GM23338 (cell line): ENCODE data around the gene PRR19.

Experiments used
- CREB1 ChIP-seq: fragments of 250-450 bp; sonication (Bioruptor Pico); IDR thresholded peaks from 2 replicates; pipeline ENCODE4 v1.5.0; 2020; ENCODE audit warnings: low read depth, mild to moderate bottlenecking, moderate library complexity
- EZH2phosphoT487 ChIP-seq: fragments of 200-600 bp; sonication (generic); IDR thresholded peaks from one replicate; pipeline ENCODE4 v1.8.1; 2018; ENCODE audit warnings: antibody characterized with exemption; ENCODE audit not compliant: unreplicated experiment
- JUNB ChIP-seq: IDR thresholded peaks from one replicate; pipeline ENCODE4 v1.6.1; 2016; ENCODE audit warnings: antibody characterized with exemption; ENCODE audit not compliant: unreplicated experiment
- TF ChIP-seq, protein P1 (sequence below): IDR thresholded peaks from 2 replicates; pipeline ENCODE4 v1.6.1; 2016; ENCODE audit warnings: antibody characterized with exemption
- TF ChIP-seq, protein P2 (sequence below), 2 experiments: fragments of 200-600 bp in 1 of 2; sonication (generic) in 1 of 2; conservative IDR thresholded peaks; 2 replicates each; pipeline versions ENCODE4 v1.5.1 to v1.6.1; 2016 to 2017; ENCODE audit warnings: antibody characterized with exemption in 2 of 2, low read depth in 2 of 2, mild to moderate bottlenecking in 2 of 2, moderate library complexity in 1 of 2

DNA sequence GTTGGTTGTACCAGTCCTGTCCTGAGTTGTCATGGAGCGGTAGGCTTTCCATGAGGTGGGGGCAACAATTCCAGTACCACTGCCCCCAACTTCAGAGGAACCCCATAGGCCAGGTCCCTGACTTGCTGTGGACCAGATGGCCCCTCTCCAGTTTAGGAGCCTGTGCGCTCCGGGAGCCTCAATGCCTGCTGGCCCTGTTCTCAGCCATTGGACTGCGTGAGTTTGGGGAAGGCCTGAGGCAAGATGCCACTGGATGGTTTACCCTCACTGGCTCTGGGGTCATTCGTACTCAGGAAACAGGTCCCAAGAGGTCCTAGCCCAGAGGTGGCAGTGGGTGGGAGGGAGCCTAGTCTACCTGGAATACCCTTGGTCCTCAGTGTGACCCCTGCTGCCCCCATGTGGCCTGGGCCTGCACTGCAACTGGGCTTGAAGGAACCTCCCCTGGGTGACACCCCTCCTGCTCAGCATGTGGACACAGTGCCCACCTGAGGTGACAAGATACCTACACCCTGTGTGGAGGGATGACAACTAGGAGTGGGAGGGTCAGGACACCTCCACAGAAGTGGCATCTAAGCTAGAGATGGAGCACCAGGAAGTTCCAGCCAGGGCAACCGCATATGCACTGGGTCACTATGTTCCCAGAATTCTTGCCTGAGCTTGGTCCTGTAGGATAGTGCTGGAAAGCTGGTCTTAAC lies 6.0 kb upstream of the PRR19 start:
- TF ChIP-seq, protein P1, sequence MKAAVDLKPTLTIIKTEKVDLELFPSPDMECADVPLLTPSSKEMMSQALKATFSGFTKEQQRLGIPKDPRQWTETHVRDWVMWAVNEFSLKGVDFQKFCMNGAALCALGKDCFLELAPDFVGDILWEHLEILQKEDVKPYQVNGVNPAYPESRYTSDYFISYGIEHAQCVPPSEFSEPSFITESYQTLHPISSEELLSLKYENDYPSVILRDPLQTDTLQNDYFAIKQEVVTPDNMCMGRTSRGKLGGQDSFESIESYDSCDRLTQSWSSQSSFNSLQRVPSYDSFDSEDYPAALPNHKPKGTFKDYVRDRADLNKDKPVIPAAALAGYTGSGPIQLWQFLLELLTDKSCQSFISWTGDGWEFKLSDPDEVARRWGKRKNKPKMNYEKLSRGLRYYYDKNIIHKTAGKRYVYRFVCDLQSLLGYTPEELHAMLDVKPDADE = no peak
- no peak for TF ChIP-seq JUNB
- TF ChIP-seq, protein P2, sequence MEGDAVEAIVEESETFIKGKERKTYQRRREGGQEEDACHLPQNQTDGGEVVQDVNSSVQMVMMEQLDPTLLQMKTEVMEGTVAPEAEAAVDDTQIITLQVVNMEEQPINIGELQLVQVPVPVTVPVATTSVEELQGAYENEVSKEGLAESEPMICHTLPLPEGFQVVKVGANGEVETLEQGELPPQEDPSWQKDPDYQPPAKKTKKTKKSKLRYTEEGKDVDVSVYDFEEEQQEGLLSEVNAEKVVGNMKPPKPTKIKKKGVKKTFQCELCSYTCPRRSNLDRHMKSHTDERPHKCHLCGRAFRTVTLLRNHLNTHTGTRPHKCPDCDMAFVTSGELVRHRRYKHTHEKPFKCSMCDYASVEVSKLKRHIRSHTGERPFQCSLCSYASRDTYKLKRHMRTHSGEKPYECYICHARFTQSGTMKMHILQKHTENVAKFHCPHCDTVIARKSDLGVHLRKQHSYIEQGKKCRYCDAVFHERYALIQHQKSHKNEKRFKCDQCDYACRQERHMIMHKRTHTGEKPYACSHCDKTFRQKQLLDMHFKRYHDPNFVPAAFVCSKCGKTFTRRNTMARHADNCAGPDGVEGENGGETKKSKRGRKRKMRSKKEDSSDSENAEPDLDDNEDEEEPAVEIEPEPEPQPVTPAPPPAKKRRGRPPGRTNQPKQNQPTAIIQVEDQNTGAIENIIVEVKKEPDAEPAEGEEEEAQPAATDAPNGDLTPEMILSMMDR (conservative IDR thresholded peaks at IDR 0.05; ENCODE audit: low read depth in 2 of 2) = peak; percentile 81 to 94
- TF ChIP-seq EZH2phosphoT487 = no peak
- no peak for TF ChIP-seq CREB1 (CRISPR knock-in tag)
